Mesodermal cell (in vitro differentiated cells): Measurements from ENCODE around the gene CALML6.
"Not testable (repeated sequence)": the region's sequence is repeated elsewhere in the genome, so short reads cannot be mapped to it uniquely, and the experiment has no call there.

Source experiments
- H3K27ac ChIP-seq: 2 replicates; pipeline ENCODE4 v1.7.0; 2013; ENCODE audit warnings: mild to moderate bottlenecking, low read depth, low read length, moderate library complexity; ENCODE audit not compliant: severe bottlenecking
- H3K36me3 ChIP-seq: 2 replicates; pipeline ENCODE4 v1.7.1; 2013; ENCODE audit warnings: mild to moderate bottlenecking, low read length, moderate library complexity; ENCODE audit not compliant: control insufficient read depth, insufficient read depth
- H3K4me1 ChIP-seq: one replicate; pipeline ENCODE4 v1.7.1; 2013; ENCODE audit warnings: mild to moderate bottlenecking, low read length; ENCODE audit not compliant: insufficient read depth, control insufficient read depth, poor library complexity, severe bottlenecking
- H3K4me3 ChIP-seq: 2 replicates; pipeline ENCODE4 v1.7.0; 2013; ENCODE audit warnings: low read length, control low read depth, mild to moderate bottlenecking; ENCODE audit not compliant: insufficient read depth, poor library complexity, severe bottlenecking; ENCODE audit errors: extremely low read depth
- H3K9me3 ChIP-seq: 2 replicates; pipeline ENCODE4 v1.7.1; 2013; ENCODE audit warnings: mild to moderate bottlenecking, low read length, moderate library complexity; ENCODE audit not compliant: control insufficient read depth
- WGBS, 2 experiments: methylation state at CpG; one replicate each; pipeline ENCODE4 v1.1.5; 2013; ENCODE audit warnings: missing lambda C conversion rate in 2 of 2; ENCODE audit not compliant: insufficient coverage in 2 of 2; 5-methylcytosine and 5-hydroxymethylcytosine counted together

Gene CALML6

GRCh38 chr1:1926886-1927660 is 12.0 kb downstream of the CALML6 start:
- no peaks in the 10 kb centered on the region for H3K4me1 ChIP-seq
- H3K36me3 ChIP-seq: no peaks in the 10 kb centered on the region
- no peaks in the 10 kb centered on the region for H3K9me3 ChIP-seq
- WGBS, 2 experiments: 93% methylated on average over 17 to 20 of the region's 21 CpGs
- H3K4me3 ChIP-seq: no peak overlapping the region
- H3K27ac ChIP-seq: no peak overlapping the region

- no peaks in the 10 kb centered on the region for H3K36me3 ChIP-seq
- WGBS, 2 experiments: 90 to 91% methylated on average over 18 to 23 of the region's 25 CpGs
- no peaks in the 10 kb centered on the region for H3K4me1 ChIP-seq
- H3K4me3 ChIP-seq: no peak overlapping the region
- H3K9me3 ChIP-seq: no peaks in the 10 kb centered on the region
- no peak overlapping the region for H3K27ac ChIP-seq
Observed at GRCh38 chr1:1927751-1928150, 12.7 kb downstream of the CALML6 start.

- WGBS, 2 experiments: 87 to 90% methylated on average over 22 to 27 of the region's 34 CpGs
- Histone ChIP-seq H3K27ac (no peak overlapping the region), H3K9me3 (no peaks in the 10 kb centered on the region), H3K36me3 (no peaks in the 10 kb centered on the region), H3K4me3 (no peak overlapping the region), H3K4me1 (no peaks in the 10 kb centered on the region)
Observed at GRCh38 chr1:1928231-1929101, 13.4 kb downstream of the CALML6 start.

GRCh38 chr1:1929102-1929638 is 14.1 kb downstream of the CALML6 start:
- Histone ChIP-seq H3K27ac (no peak overlapping the region), H3K4me1 (no peaks in the 10 kb centered on the region), H3K36me3 (no peaks in the 10 kb centered on the region), H3K9me3 (peaks cover 2% of the 10 kb centered on the region), H3K4me3 (no peak overlapping the region)
- 76 to 81% methylated on average over 4 to 6 of the region's 10 CpGs for WGBS, 2 experiments

GRCh38 chr1:1929639-1930545 is 14.8 kb downstream of the CALML6 start:
- no peaks in the 10 kb centered on the region for H3K4me1 ChIP-seq
- no peak overlapping the region for H3K4me3 ChIP-seq
- H3K36me3 ChIP-seq: no peaks in the 10 kb centered on the region
- no peak overlapping the region for H3K27ac ChIP-seq
- peaks cover 3% of the 10 kb centered on the region for H3K9me3 ChIP-seq
- 85 to 90% methylated on average over 33 to 38 of the region's 38 CpGs for WGBS, 2 experiments

- not testable (repeated sequence) for H3K9me3 ChIP-seq, H3K4me1 ChIP-seq, H3K4me3 ChIP-seq, H3K36me3 ChIP-seq, H3K27ac ChIP-seq
- WGBS, 2 experiments: 92 to 96% methylated on average over 12 to 13 of the region's 21 CpGs
Observed at GRCh38 chr1:1934848-1935247, 19.8 kb downstream of the CALML6 start.

- Histone ChIP-seq H3K36me3 (no peaks in the 10 kb centered on the region), H3K4me3 (no peak overlapping the region), H3K4me1 (no peaks in the 10 kb centered on the region), H3K27ac (no peak overlapping the region), H3K9me3 (peaks cover 3% of the 10 kb centered on the region)
- WGBS, 2 experiments: 90% methylated on average over 15 of the region's 15 CpGs
Observed at GRCh38 chr1:1937061-1937460, 22.0 kb downstream of the CALML6 start.

GRCh38 chr1:1937549-1938275 is 22.7 kb downstream of the CALML6 start:
- Histone ChIP-seq H3K27ac (no peak overlapping the region), H3K9me3 (peaks cover 3% of the 10 kb centered on the region), H3K36me3 (no peaks in the 10 kb centered on the region), H3K4me3 (no peak overlapping the region), H3K4me1 (no peaks in the 10 kb centered on the region)
- WGBS, 2 experiments: 82 to 86% methylated on average over 13 to 16 of the region's 16 CpGs

GRCh38 chr1:1938276-1938573 is 23.2 kb downstream of the CALML6 start:
- Histone ChIP-seq H3K9me3 (peaks cover 3% of the 10 kb centered on the region), H3K4me3 (no peak overlapping the region), H3K27ac (no peak overlapping the region), H3K4me1 (no peaks in the 10 kb centered on the region), H3K36me3 (no peaks in the 10 kb centered on the region)
- WGBS, 2 experiments: 75 to 81% methylated on average over 6 of the region's 6 CpGs
